ENCODE data around the gene NACC2. TPM values are rescaled to one million over a fixed set of nuclear protein-coding genes. Genes with fewer than 3 reads are reported as not detected.

The NACC2 gene
- total and polyA plus RNA-seq, 4 donors: 4.8 to 17.8 (median 8.8) TPM

DNA sequence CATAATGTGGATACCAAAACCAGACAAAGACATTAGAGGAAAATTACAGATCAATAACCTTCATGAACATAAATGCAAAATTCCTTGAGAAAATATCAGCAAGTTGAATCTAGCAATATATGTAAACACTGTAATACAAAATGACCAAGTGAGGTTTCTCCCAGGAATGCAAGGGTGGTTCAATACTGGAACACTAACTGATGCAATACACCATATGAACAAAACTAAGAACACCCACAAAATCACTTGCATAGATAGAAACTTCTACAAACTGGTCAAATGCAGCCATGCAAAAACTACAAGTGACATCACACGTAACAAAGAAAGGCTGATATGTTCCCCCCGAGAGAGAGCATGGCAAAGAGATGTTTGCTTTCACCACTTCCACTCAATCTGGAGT lies 55.6 kb downstream of the NACC2 start:
- no peak overlapping the region for H3K27ac ChIP-seq (ENCODE audit: low read depth in 1 of 2, low read length in 2 of 2)
- H3K36me3 ChIP-seq (ENCODE audit: control insufficient read depth in 4 of 4, insufficient read depth in 3 of 4, low read depth in 1 of 4, low read length in 3 of 4): peaks cover 0 to 4% (median 3%) of the 10 kb centered on the region in 4 donors
- no peaks in the 10 kb centered on the region for H3K4me1 ChIP-seq (ENCODE audit: control insufficient read depth in 4 of 4, insufficient read depth in 4 of 4, low read length in 3 of 4)
- no peaks in the 10 kb centered on the region for H3K27me3 ChIP-seq (ENCODE audit: control insufficient read depth in 4 of 4, insufficient read depth in 4 of 4, low read length in 3 of 4)
- TF ChIP-seq EGR1 (IDR thresholded peaks at IDR 0.05; ENCODE audit: low read depth in 2 of 2) (no peak), NR2F2 (IDR thresholded peaks at IDR 0.05) (no peak), GABPA (IDR thresholded peaks at IDR 0.05 in 1 of 2, conservative IDR thresholded peaks at IDR 0.05 in 1 of 2) (no peak), TAF1 (conservative IDR thresholded peaks at IDR 0.05) (no peak)
- TF ChIP-seq, protein P1, sequence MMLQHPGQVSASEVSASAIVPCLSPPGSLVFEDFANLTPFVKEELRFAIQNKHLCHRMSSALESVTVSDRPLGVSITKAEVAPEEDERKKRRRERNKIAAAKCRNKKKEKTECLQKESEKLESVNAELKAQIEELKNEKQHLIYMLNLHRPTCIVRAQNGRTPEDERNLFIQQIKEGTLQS (IDR thresholded peaks at IDR 0.05): no peak
- TF ChIP-seq, protein P2, sequence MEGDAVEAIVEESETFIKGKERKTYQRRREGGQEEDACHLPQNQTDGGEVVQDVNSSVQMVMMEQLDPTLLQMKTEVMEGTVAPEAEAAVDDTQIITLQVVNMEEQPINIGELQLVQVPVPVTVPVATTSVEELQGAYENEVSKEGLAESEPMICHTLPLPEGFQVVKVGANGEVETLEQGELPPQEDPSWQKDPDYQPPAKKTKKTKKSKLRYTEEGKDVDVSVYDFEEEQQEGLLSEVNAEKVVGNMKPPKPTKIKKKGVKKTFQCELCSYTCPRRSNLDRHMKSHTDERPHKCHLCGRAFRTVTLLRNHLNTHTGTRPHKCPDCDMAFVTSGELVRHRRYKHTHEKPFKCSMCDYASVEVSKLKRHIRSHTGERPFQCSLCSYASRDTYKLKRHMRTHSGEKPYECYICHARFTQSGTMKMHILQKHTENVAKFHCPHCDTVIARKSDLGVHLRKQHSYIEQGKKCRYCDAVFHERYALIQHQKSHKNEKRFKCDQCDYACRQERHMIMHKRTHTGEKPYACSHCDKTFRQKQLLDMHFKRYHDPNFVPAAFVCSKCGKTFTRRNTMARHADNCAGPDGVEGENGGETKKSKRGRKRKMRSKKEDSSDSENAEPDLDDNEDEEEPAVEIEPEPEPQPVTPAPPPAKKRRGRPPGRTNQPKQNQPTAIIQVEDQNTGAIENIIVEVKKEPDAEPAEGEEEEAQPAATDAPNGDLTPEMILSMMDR (IDR thresholded peaks at IDR 0.05; ENCODE audit: low read depth, low read length, missing input control): no peak
- TF ChIP-seq, protein P3, sequence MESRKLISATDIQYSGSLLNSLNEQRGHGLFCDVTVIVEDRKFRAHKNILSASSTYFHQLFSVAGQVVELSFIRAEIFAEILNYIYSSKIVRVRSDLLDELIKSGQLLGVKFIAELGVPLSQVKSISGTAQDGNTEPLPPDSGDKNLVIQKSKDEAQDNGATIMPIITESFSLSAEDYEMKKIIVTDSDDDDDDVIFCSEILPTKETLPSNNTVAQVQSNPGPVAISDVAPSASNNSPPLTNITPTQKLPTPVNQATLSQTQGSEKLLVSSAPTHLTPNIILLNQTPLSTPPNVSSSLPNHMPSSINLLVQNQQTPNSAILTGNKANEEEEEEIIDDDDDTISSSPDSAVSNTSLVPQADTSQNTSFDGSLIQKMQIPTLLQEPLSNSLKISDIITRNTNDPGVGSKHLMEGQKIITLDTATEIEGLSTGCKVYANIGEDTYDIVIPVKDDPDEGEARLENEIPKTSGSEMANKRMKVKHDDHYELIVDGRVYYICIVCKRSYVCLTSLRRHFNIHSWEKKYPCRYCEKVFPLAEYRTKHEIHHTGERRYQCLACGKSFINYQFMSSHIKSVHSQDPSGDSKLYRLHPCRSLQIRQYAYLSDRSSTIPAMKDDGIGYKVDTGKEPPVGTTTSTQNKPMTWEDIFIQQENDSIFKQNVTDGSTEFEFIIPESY (IDR thresholded peaks at IDR 0.05): no peak
- DNase-seq (ENCODE audit: low spot score): no peak
- no peak overlapping the region for H3K4me3 ChIP-seq (ENCODE audit: low read depth in 1 of 3, low read length in 3 of 3)
- peaks cover 0 to 4% (median 0%) of the 10 kb centered on the region in 4 donors for H3K9me3 ChIP-seq (ENCODE audit: control insufficient read depth in 4 of 4, low read length in 3 of 4)
- 98% methylated on average over 2 of the region's 2 CpGs for WGBS
- no peak overlapping the region for H3K9ac ChIP-seq (ENCODE audit: low read depth in 1 of 2, low read length in 2 of 2)

DNA sequence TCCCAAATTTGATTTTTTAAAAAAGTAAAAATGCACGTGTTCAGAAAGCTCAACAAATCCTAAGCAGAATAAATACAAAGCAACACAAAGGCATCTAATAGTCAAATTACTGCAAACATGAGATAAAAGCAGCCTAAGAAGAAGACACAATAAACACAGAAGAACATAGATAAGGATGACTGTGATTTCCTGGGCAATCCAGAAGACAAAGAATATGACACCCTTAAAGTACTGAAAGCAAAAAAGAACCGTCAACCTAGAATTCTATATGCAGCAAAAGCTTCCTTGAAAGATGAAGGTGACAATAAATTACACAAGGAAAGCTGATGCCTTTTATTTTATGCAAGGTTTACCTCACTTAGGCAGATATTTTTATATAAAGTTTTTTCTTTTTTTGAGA lies 58.2 kb downstream of the NACC2 start:
- Histone ChIP-seq H3K36me3 (ENCODE audit: control insufficient read depth in 4 of 4, insufficient read depth in 3 of 4, low read depth in 1 of 4, low read length in 3 of 4) (peaks cover 0 to 3% (median 2%) of the 10 kb centered on the region in 4 donors), H3K4me1 (ENCODE audit: control insufficient read depth in 4 of 4, insufficient read depth in 4 of 4, low read length in 3 of 4) (peaks cover 0 to 3% (median 0%) of the 10 kb centered on the region in 4 donors), H3K9ac (ENCODE audit: low read depth in 1 of 2, low read length in 2 of 2) (no peak overlapping the region), H3K27ac (ENCODE audit: low read depth in 1 of 2, low read length in 2 of 2) (no peak overlapping the region), H3K27me3 (ENCODE audit: control insufficient read depth in 4 of 4, insufficient read depth in 4 of 4, low read length in 3 of 4) (no peaks in the 10 kb centered on the region), H3K4me3 (ENCODE audit: low read depth in 1 of 3, low read length in 3 of 3) (no peak overlapping the region), H3K9me3 (ENCODE audit: control insufficient read depth in 4 of 4, low read length in 3 of 4) (peaks cover 0 to 4% (median 0%) of the 10 kb centered on the region in 4 donors)
- 93% methylated on average over 2 of the region's 2 CpGs for WGBS
- no peak for TF ChIP-seq TAF1 (conservative IDR thresholded peaks at IDR 0.05)
- DNase-seq (ENCODE audit: low spot score): no peak

DNA sequence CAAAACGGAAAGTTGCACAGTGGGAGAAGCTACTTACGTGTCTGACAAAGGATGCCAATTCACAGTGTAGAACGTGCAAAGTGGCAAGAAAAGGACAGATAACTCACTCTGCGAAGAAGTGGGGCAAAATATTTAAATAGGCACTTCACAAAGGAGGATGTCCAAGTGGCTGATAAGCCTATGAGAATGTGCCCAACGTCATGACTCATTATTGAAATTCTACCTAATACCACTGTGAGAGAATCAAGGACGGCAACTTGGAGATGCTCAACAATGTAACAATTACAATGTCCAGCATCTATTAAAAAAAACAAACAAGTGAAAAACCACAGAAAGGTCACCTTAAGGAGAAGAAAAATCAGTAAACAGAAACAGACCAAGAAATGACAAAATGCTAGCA lies 59.0 kb downstream of the NACC2 start:
- no peak overlapping the region for H3K4me3 ChIP-seq (ENCODE audit: low read depth in 1 of 3, low read length in 3 of 3)
- H3K9me3 ChIP-seq (ENCODE audit: control insufficient read depth in 4 of 4, low read length in 3 of 4): peaks cover 0 to 4% (median 0%) of the 10 kb centered on the region in 4 donors
- peaks cover 0 to 3% (median 0%) of the 10 kb centered on the region in 4 donors for H3K4me1 ChIP-seq (ENCODE audit: control insufficient read depth in 4 of 4, insufficient read depth in 4 of 4, low read length in 3 of 4)
- H3K36me3 ChIP-seq (ENCODE audit: control insufficient read depth in 4 of 4, insufficient read depth in 3 of 4, low read depth in 1 of 4, low read length in 3 of 4): peaks cover 0 to 3% (median 2%) of the 10 kb centered on the region in 4 donors
- no peaks in the 10 kb centered on the region for H3K27me3 ChIP-seq (ENCODE audit: control insufficient read depth in 4 of 4, insufficient read depth in 4 of 4, low read length in 3 of 4)
- H3K9ac ChIP-seq (ENCODE audit: low read depth in 1 of 2, low read length in 2 of 2): no peak overlapping the region
- no peak overlapping the region for H3K27ac ChIP-seq (ENCODE audit: low read depth in 1 of 2, low read length in 2 of 2)
- WGBS: 92% methylated on average over 6 of the region's 6 CpGs
- DNase-seq (ENCODE audit: low spot score): no peak
- no peak for TF ChIP-seq JUND (IDR thresholded peaks at IDR 0.05)
- TF ChIP-seq, protein P2 (IDR thresholded peaks at IDR 0.05; ENCODE audit: low read depth, low read length, missing input control): no peak
- no peak for TF ChIP-seq EGR1 (IDR thresholded peaks at IDR 0.05; ENCODE audit: low read depth in 2 of 2)
- no peak for TF ChIP-seq RAD21 (IDR thresholded peaks at IDR 0.05)
- TF ChIP-seq, protein P4, sequence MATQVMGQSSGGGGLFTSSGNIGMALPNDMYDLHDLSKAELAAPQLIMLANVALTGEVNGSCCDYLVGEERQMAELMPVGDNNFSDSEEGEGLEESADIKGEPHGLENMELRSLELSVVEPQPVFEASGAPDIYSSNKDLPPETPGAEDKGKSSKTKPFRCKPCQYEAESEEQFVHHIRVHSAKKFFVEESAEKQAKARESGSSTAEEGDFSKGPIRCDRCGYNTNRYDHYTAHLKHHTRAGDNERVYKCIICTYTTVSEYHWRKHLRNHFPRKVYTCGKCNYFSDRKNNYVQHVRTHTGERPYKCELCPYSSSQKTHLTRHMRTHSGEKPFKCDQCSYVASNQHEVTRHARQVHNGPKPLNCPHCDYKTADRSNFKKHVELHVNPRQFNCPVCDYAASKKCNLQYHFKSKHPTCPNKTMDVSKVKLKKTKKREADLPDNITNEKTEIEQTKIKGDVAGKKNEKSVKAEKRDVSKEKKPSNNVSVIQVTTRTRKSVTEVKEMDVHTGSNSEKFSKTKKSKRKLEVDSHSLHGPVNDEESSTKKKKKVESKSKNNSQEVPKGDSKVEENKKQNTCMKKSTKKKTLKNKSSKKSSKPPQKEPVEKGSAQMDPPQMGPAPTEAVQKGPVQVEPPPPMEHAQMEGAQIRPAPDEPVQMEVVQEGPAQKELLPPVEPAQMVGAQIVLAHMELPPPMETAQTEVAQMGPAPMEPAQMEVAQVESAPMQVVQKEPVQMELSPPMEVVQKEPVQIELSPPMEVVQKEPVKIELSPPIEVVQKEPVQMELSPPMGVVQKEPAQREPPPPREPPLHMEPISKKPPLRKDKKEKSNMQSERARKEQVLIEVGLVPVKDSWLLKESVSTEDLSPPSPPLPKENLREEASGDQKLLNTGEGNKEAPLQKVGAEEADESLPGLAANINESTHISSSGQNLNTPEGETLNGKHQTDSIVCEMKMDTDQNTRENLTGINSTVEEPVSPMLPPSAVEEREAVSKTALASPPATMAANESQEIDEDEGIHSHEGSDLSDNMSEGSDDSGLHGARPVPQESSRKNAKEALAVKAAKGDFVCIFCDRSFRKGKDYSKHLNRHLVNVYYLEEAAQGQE (IDR thresholded peaks at IDR 0.05): no peak
- TF ChIP-seq, protein P3 (IDR thresholded peaks at IDR 0.05): no peak
- no peak for TF ChIP-seq GABPA (IDR thresholded peaks at IDR 0.05 in 1 of 2, conservative IDR thresholded peaks at IDR 0.05 in 1 of 2)
- TF ChIP-seq FOXA2 (IDR thresholded peaks at IDR 0.05): no peak
- no peak for TF ChIP-seq HNF4G (IDR thresholded peaks at IDR 0.05)
- no peak for TF ChIP-seq FOXA1 (IDR thresholded peaks at IDR 0.05)
- no peak for TF ChIP-seq NR2F2 (IDR thresholded peaks at IDR 0.05)
- TF ChIP-seq HNF4A (conservative IDR thresholded peaks at IDR 0.05): no peak
- no peak for TF ChIP-seq TAF1 (conservative IDR thresholded peaks at IDR 0.05)
- no peak for TF ChIP-seq YY1 (IDR thresholded peaks at IDR 0.05)

Measured in liver (tissue), 9 donors.